PFSK-1 (cell line): ENCODE measurements around the gene HSDL1.

ENCODE experiments used
- POLR2AphosphoS5 ChIP-seq: IDR thresholded peaks from 2 replicates; pipeline ENCODE4 v1.6.1; 2012; ENCODE audit warnings: low read depth, mild to moderate bottlenecking, control low read depth, low read length, moderate library complexity
- TAF1 ChIP-seq: IDR thresholded peaks from 2 replicates; pipeline ENCODE4 v1.6.1; 2012; ENCODE audit warnings: low read length, control low read depth, borderline replicate concordance; ENCODE audit not compliant: insufficient read depth

DNA sequence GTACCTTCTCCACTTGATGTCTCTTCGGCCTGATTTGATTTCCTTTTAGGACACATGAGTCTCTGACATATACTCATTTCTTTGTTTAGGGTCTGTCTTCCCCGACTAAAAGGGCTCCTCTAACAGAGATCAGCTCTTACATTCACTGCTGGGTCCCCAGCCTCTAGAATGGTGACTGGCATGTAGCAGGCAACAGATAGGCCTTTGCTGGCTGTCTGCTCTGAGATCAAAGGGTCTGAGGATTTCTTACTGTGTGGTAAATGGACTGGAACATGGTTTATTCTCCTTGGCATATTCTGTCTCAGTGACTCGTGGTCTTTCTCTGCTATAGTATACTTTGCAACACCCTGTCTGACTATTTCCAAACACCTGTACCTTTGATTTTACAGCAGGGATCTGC is 16.8 kb upstream of the HSDL1 start:
- no peak for TF ChIP-seq POLR2AphosphoS5
- no peak for TF ChIP-seq TAF1
